BE2C (cell line): ENCODE data around the gene DPY19L3.
"Not testable (repeated sequence)": the region's sequence is repeated elsewhere in the genome, so short reads cannot be mapped to it uniquely, and the experiment has no call there.

Experiments
- DNase-seq: peaks from one replicate; pipeline ENCODE4 v3.0.0-alpha.2; 2020
- H3K27me3 ChIP-seq: fragments of 250-450 bp; sonication (Bioruptor Pico); 2 replicates; pipeline ENCODE4 v1.5.1; 2020; ENCODE audit warnings: mild to moderate bottlenecking
- H3K36me3 ChIP-seq: fragments of 250-450 bp; sonication (Bioruptor Pico); 2 replicates; pipeline ENCODE4 v1.5.1; 2020; ENCODE audit warnings: mild to moderate bottlenecking
- H3K4me1 ChIP-seq: fragments of 250-450 bp; sonication (Bioruptor Pico); 2 replicates; pipeline ENCODE4 v1.5.1; 2020
- H3K4me3 ChIP-seq: 2 replicates; pipeline ENCODE4 v1.5.1; 2011; ENCODE audit warnings: low read depth, low read length
- H3K9me3 ChIP-seq: fragments of 250-450 bp; sonication (Bioruptor Pico); 2 replicates; pipeline ENCODE4 v1.5.1; 2020
- CTCF ChIP-seq: IDR thresholded peaks from 2 replicates; pipeline ENCODE4 v1.5.1; 2012; ENCODE audit warnings: mild to moderate bottlenecking, low read depth, low read length

DPY19L3 gene

GRCh38 chr19:32415669-32416068 lies 10.1 kb downstream of the DPY19L3 start:
- Histone ChIP-seq H3K27me3 (no peaks in the 10 kb centered on the region), H3K4me3 (no peak overlapping the region), H3K36me3 (peaks cover 41% of the 10 kb centered on the region), H3K9me3 (no peaks in the 10 kb centered on the region), H3K4me1 (peaks cover 3% of the 10 kb centered on the region)
- DNase-seq, result no peak
- TF ChIP-seq CTCF, result no peak

- H3K4me3 ChIP-seq, result no peak overlapping the region
- no peak for DNase-seq
- TF ChIP-seq CTCF, result no peak
Measured at GRCh38 chr19:32416749-32417456, 11.3 kb downstream of the DPY19L3 start.

GRCh38 chr19:32418155-32418554 lies 12.6 kb downstream of the DPY19L3 start:
- DNase-seq, result no peak
- Histone ChIP-seq H3K36me3 (peaks cover 31% of the 10 kb centered on the region), H3K9me3 (no peaks in the 10 kb centered on the region), H3K27me3 (no peaks in the 10 kb centered on the region), H3K4me3 (no peak overlapping the region), H3K4me1 (peaks cover 3% of the 10 kb centered on the region)
- no peak for TF ChIP-seq CTCF

More at GRCh38 chr19:32416749-32417456, 11.3 kb downstream of the DPY19L3 start:
- Histone ChIP-seq H3K36me3 (peaks cover 36% of the 10 kb centered on the region), H3K9me3 (no peaks in the 10 kb centered on the region), H3K27me3 (no peaks in the 10 kb centered on the region), H3K4me1 (peaks cover 3% of the 10 kb centered on the region)

GRCh38 chr19:32421589-32422361 lies 16.2 kb downstream of the DPY19L3 start:
- Histone ChIP-seq H3K9me3 (no peaks in the 10 kb centered on the region), H3K36me3 (peaks cover 20% of the 10 kb centered on the region), H3K4me1 (peaks cover 3% of the 10 kb centered on the region), H3K27me3 (no peaks in the 10 kb centered on the region), H3K4me3 (no peak overlapping the region)
- DNase-seq, result no peak
- TF ChIP-seq CTCF, result no peak

- Histone ChIP-seq H3K4me3 (no peak overlapping the region), H3K36me3 (peaks cover 20% of the 10 kb centered on the region), H3K27me3 (no peaks in the 10 kb centered on the region), H3K4me1 (peaks cover 3% of the 10 kb centered on the region), H3K9me3 (no peaks in the 10 kb centered on the region)
- TF ChIP-seq CTCF, result no peak
- DNase-seq, result no peak
Measured at GRCh38 chr19:32422435-32422834, 16.9 kb downstream of the DPY19L3 start.

GRCh38 chr19:32423944-32424343 lies 18.4 kb downstream of the DPY19L3 start:
- peaks cover 15% of the 10 kb centered on the region for H3K36me3 ChIP-seq
- H3K4me3 ChIP-seq, H3K4me1 ChIP-seq, H3K9me3 ChIP-seq, DNase-seq, H3K27me3 ChIP-seq: not testable (repeated sequence)
